Right ventricle myocardium superior (tissue), 1 donor: ENCODE results near the gene TMEM255B. TPM values are rescaled to one million over a fixed set of nuclear protein-coding genes. Genes with fewer than 3 reads are reported as not detected.

ENCODE experiments used
- ATAC-seq: fragments of 200-7000 bp; cut with Tn5 transposase; one replicate; pipeline ENCODE4 v1.9.1; 2020; ENCODE audit warnings: mild to moderate bottlenecking; ENCODE audit not compliant: poor library complexity
- DNase-seq: peaks from one replicate; pipeline ENCODE4 v3.0.0-alpha.2; 2020
- intact Hi-C: fragments of 100-400 bp; cut with DNase I; formaldehyde crosslinking; loops from one replicate; pipeline ENCODE4 v1.11.2; 2022
- total RNA-seq: library from RNA; stranded (reverse); fragmentation: NEBNext Ultra II Directional; extraction: Animal tissue kit (Norgen Biotek cat#: 25700); gene quantifications from one replicate; pipeline ENCODE4 v1.2.1, GENCODE V29; 2021
- donor health status: DM: no; HTN: yes; CAD: no; lungs with severe emphysema.

Gene TMEM255B
- total RNA-seq, 1 donor from 2014 or later = 6.9 TPM

- ATAC-seq = no peak
Measured at GRCh38 chr13:113848020-113848419, 89.0 kb downstream of the TMEM255B start.

GRCh38 chr13:113848431-113849260 lies 89.6 kb downstream of the TMEM255B start:
- DNase-seq (no peak), ATAC-seq (no peak)
- intact Hi-C loops = no loop called here

More at GRCh38 chr13:113848020-113848419, 89.0 kb downstream of the TMEM255B start:
- DNase-seq = no peak
- intact Hi-C loops = no loop called here

GRCh38 chr13:113849546-113849945 lies 90.5 kb downstream of the TMEM255B start:
- no peak for DNase-seq
- intact Hi-C loops = no loop called here
- no peak for ATAC-seq

DNA sequence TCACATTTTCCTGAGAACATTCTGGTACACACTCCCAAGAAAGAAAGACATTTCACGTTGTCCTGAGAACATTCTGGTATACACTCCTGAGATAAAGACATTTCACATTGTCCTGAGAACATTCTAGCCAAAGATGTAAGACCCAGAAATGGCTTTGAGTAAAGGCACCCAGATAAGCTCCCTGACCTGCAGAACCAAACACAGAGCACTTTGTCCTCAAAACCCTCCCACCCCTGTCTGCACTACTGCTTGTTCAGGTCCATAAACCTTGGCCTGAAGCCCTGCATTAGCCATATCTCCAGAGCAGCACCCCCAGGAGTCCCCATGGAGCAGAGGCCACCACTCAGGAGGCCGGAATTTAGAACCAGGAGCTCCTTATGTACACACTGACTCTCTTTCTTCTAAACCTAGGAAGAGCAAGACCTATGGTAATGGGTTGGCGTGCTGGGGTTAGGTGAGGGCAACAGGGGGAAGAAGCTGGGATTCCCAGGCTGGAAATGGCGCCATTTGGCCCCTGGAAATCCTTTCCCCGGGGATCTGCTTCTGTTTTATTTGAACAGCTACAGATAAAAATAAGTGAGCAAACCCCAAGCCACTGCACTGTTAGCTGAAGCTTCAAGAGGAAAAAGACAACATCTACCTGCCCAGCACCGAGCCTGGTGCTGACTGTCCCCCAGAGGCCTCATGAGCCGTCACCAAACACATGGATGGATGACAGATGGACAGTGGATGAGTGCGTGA lies 91.1 kb downstream of the TMEM255B start:
- no peak for DNase-seq
- intact Hi-C loops = no loop called here
- ATAC-seq = no peak

- DNase-seq (no peak), ATAC-seq (no peak)
- intact Hi-C loops = no loop called here
Measured at GRCh38 chr13:113850722-113851479, 91.9 kb downstream of the TMEM255B start.

GRCh38 chr13:113851480-113851803 lies 92.4 kb downstream of the TMEM255B start:
- no peak for DNase-seq
- intact Hi-C loops = no loop called here
- no peak for ATAC-seq

DNA sequence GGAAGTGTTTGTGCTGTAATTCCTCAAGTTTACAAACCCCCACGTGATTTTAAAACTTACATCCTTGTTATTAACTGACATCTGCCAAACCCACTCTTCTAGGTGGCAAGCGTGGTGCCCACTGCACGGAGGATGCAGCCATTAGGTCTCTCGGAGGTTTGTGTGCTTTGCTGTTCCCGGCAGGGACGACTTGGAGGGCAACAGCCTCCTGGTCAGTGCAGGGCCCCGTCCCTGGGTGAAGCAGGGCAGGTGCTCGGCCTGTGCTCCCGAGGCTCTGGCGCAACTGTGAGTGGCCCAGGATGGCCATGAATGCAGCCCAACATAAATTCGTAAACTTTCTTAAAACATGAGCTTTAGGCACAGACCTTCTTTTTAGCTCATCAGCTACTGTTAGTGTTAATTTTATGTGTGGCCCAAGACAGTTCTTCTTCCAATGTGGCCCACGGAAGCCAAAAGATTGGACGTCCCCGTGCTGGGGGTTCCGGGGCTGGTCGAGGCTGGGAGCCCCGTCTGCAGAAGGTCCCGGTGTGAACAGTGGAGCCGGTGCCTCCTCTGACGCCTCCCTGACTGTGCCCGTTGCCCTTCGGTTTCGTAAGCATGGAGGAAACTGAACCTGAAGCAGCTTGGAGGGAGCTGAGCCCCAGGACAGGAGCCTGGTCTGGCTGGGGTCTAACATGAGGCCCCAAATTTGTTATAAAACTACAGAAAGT lies 93.0 kb downstream of the TMEM255B start:
- ATAC-seq = no peak
- no peak for DNase-seq
- intact Hi-C loops = no loop called here

DNA sequence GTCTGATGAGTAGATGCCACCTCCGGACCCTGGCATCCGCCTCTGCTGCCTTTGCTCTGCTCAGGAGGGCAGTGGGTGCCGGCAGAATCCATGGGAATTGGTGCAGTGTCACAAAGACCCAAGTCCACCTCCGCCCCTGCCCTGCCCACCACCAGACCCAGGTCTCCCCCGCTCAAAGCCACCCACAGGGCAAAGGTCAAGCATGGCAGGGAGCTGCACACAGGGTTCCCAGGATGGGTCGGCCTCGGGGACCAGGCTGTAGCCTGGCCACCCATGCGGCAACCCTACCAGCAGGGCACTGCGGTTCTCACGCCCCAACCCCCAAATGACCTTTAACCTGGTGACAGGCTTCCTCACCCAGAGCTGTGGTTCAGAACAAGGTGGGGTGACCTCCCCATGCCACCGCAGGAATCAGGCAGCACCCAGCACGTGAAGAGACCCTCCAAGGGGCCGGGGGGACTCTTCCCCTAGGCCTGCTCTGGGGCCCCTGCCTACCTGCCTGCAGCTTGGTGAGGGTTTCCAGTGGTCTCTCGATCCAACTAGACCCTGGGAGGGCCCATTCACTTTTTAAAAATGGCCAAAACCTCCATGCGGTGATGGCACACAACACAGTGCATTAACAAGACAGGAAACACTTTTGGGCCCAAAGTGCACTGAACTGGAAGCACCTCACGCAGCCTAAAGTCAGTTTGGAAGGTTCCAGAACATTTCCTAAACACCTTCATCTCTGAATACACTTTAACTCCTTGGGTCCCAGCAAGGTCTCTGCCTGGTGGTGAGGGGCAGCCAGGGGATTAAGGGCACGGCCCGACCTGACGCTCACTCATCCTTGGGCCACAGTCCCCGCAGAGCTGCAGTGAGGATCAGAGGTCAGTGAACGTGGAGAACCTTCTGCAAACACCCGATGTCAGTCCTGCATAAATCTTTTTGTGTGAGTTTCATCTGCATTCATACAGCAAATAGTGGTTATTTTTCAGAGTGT lies 93.8 kb downstream of the TMEM255B start:
- intact Hi-C loops = no loop called here
- ATAC-seq (no peak), DNase-seq (no peak)

- DNase-seq (no peak), ATAC-seq (peak; percentile 21)
- intact Hi-C loops = no loop called here
Measured at GRCh38 chr13:113853518-113854237, 94.7 kb downstream of the TMEM255B start.

DNA sequence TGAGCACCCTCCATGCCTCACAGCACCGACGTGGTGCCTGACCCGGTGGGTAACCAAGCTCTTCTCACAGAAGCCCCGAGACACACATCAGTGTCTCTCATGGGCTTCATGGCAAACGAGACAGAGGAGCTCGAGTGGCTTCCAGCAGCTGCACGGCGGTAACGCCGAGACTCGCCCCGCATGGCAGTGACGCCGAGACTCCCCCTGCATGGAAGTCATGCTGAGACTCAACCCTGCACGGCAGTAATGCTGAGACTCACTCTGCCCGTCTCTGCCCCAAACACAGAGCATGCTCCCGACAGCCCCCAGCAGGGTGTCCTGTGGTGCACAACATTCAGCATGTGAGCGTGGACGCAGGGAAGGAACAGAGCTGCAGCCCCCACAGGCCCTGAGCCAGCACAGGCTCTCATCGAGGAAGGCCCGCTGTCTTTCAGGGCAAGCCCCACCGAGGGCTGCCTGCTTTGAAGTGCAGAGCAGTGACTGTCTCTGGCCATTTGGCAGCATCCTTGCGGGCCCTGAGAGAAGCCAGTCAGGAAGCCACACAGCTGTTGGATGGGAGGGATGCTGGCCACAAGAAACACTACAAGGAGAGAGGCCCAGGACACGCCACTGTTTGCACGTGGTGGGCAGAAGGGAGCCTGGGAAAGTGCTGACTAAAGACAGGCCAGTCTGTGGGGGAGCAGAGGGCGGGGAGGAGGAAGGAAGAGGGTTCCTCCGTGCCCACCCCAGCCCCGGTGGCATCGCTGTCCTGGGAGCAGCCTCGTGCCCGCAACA lies 95.4 kb downstream of the TMEM255B start:
- intact Hi-C loops = no loop called here
- ATAC-seq (peak; percentile 51), DNase-seq (peak; percentile 78)

DNA sequence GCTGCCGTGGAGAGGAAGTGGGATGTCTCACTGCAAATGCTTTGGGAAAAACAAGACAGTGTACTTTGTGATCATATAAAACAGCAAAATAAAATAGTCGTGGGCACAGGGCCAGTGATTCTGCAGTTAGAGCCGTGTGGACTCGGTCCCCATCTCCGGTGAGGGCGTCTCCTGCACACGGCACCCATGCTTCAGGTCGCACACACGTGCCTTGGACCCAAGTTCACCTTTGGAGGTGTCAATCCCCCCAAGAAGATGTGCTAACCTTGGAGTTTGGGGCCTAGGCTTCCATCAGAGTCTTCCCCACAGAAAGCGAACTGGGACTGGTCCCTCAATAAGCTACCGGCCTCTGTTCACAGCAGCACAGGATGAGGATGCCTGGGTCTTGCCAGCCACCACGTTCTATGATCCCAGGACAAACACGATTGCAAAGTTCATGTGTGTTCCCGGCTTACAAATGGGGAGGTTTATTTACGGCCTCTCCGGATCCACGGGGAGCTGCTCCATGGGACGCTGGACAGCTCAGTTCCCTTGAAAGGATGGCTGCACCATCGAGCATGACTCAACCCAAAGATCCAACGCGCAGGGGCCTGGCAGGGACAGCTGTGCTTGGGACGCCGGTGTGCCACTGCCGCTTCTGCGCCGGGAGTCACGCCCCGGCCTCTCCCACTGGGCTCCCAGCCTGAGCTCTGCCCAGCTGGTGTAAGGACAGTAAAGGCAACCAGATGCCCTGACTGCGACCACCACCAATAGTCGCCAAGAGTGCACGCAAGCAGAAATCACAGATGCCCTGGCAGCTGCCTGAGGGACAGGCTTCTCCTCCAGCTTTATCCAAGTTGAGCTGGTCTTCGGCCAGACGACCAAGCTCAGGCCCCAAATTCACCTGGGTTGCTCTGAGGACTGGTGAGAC lies 96.2 kb downstream of the TMEM255B start:
- peak; percentile 40 for DNase-seq
- intact Hi-C loops = no loop called here
- ATAC-seq = peak; percentile 58

DNA sequence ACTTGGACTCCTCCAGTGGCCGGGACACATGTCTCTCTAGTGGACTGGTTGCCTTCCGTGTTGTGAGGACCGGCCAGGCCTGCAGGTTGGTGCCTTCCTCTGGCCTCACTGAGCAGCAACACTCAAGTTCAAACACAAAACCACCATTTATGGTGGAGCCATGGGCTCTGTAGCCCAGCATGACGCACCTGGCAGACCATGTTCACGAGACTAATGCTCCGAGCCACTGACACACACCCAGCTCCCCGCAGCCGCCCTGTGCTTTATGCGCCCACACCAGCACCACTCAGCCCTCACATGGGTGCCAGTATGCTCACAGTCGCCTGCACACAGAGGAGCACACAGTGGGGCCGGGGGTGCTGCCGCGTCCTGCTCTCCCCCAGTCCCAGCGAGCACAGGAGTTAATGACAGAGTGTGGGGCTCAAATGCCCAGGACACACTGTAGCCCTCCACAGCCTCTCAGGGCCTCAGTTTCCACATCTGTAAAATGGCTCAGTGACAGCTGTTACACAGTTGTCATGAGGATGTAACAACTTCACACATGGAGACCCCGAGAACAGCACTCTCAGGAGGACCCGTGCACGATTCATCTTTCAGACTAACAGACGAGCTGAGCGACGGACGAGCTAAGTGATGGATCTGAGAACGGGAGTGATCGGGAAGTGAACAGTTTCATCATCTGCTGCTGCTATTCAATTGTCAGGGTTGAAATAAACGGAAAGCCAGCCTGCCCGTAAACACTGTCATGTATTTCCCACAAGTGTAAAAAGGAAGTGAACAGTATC lies 97.1 kb downstream of the TMEM255B start:
- DNase-seq = no peak
- ATAC-seq = no peak
- intact Hi-C loops = no loop called here

- peak; percentile 71 for DNase-seq
- intact Hi-C loops = no loop called here
- peak; percentile 6 for ATAC-seq
Measured at GRCh38 chr13:113856716-113857065, 97.7 kb downstream of the TMEM255B start.

DNA sequence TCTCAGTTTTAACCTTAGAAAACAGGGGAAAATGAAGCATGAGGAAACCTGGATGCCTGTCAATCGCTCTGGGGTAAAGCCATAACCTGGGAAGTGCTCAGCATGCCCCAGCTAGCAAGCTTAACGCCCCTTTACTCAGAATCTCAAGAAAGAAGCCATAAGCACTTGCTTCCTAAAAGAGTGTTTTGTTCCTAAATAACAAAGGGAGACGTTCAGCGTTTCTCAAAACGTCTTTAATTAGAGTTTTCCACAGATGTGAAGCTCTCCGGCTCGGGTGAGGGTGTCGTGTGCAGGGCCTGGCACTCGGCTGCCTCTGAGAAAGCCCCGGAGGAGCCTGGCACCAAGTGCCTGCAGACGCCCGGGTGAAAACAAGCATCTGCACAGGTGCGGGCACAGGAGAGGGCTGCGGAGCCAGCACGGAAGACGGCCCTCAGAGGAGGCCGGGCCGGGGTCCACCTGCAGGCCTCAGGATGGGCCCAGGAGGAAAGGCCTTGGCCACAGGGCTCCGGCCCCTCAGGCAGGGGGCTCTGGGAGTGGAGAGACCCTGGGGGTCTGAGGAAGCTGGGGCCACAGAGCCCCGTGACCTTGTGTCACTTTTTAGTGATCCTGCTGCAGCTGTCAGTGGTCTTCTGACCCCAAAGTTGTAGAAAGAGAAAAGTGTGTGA lies 98.6 kb downstream of the TMEM255B start:
- DNase-seq (no peak), ATAC-seq (no peak)
- intact Hi-C loops = no loop called here
